Body of pancreas (tissue), 4 donors: ENCODE measurements around the gene ADH6.

Experiments
- POLR2A ChIP-seq, 3 donors: fragments of 450-650 bp; IDR thresholded peaks; one replicate each; pipeline ENCODE4 v1.6.1; 2016; ENCODE audit warnings: antibody characterized with exemption in 3 of 3, mild to moderate bottlenecking in 2 of 3
- TF ChIP-seq, protein P1 (sequence below), 7 experiments: fragments of 450-650 bp in 4 of 7; fragments of 200-600 bp in 3 of 7; sonication (generic) in 3 of 7; IDR thresholded peaks; one replicate each; pipeline ENCODE4 v1.5.1; 2016 to 2019; ENCODE audit warnings: antibody characterized with exemption in 7 of 7

DNA sequence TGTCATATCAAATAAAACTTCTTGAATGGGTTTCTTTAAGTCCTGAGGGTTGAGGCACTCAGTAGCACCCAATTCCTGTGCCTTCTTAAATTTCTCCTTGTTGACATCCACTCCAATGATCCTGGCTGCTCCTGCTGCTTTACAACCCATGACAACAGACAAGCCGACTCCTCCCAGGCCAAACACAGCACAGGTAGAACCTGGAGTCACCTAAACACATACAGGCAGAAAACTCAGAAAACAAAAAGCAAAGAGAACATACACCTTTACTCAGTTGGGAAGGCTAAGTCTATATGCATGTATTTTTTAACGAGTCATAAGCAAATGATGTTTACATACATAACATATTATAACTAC, 10.3 kb downstream of the ADH6 start:
- TF ChIP-seq, protein P1, sequence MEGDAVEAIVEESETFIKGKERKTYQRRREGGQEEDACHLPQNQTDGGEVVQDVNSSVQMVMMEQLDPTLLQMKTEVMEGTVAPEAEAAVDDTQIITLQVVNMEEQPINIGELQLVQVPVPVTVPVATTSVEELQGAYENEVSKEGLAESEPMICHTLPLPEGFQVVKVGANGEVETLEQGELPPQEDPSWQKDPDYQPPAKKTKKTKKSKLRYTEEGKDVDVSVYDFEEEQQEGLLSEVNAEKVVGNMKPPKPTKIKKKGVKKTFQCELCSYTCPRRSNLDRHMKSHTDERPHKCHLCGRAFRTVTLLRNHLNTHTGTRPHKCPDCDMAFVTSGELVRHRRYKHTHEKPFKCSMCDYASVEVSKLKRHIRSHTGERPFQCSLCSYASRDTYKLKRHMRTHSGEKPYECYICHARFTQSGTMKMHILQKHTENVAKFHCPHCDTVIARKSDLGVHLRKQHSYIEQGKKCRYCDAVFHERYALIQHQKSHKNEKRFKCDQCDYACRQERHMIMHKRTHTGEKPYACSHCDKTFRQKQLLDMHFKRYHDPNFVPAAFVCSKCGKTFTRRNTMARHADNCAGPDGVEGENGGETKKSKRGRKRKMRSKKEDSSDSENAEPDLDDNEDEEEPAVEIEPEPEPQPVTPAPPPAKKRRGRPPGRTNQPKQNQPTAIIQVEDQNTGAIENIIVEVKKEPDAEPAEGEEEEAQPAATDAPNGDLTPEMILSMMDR (IDR thresholded peaks at IDR 0.05): no peak
- TF ChIP-seq POLR2A (IDR thresholded peaks at IDR 0.05): no peak
